Retina (tissue), 1 donor: ENCODE data around the gene DHRS7C.

Experiments
- DNase-seq: peaks from one replicate; pipeline ENCODE4 v3.0.0-alpha.2; 2016

Gene DHRS7C, protein sequence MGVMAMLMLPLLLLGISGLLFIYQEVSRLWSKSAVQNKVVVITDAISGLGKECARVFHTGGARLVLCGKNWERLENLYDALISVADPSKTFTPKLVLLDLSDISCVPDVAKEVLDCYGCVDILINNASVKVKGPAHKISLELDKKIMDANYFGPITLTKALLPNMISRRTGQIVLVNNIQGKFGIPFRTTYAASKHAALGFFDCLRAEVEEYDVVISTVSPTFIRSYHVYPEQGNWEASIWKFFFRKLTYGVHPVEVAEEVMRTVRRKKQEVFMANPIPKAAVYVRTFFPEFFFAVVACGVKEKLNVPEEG

DNA sequence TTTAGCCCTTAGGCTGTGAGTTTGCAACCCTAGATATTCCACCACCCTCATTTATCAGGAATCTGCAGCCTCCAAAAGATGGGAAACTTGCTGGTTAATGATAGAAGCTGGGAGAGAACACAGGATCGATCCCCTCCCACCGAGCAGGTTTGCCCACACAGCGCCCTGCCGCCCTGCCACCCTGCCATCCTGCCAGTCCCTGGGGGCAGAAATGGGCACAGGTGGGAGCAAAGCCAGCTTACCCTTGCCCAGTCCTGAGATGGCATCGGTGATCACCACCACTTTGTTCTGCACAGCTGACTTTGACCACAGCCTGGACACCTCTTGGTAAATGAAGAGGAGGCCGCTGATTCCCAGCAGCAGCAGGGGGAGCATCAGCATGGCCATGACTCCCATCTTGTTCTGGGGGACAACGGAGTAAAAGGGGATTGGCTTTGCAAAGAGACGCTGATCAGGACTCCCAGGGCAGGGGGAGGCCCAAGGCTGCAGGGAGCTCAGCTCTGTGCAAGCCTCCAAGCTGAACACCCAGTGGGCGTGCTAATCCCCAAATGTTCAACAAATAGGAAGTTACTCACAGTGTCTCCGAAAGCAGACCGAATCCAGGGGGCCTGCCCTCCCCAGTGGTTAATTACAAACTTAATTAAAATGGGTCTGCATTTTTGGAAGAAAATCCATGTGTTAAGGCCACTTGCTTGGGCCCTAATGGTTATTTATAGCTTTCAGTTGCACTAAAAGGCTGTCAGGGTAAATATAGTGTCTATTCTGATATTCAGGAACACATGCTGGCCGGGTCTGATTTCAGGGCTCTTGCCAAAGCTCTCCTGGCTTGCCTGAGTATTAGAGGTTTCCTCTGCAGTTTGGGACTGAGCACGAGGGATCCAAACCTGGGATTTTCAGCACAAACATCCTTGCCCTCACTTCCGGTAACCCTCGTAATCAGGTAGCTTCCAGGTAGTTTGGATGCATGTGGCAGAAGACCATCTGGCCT, at the start of gene DHRS7C:
DHRS7C (minus strand) TSS at position 704 of the 988 bp plus-strand sequence; CDS start at position 396, 308 bp downstream.
- no peak for DNase-seq

DNA sequence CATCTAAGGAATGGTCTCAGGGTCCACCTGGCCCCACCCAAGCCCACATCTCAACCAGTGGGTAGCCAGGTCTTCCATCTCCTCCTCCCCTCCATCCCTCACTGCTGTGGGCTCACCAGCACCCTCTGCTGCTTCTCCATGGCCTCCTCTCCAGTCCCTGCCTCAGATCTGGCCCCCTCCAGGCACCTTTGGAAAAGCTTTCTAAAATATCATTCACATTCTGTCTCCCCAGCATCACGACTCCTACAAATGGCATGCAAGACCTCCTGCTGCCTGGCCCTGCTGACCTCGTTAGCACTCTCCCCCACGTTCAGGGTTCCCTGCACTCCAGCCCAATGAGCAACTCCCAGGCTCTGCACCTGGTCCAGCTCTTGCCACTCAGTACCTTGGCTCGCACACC, 48.0 kb upstream of the DHRS7C start:
- DNase-seq = no peak

DNA sequence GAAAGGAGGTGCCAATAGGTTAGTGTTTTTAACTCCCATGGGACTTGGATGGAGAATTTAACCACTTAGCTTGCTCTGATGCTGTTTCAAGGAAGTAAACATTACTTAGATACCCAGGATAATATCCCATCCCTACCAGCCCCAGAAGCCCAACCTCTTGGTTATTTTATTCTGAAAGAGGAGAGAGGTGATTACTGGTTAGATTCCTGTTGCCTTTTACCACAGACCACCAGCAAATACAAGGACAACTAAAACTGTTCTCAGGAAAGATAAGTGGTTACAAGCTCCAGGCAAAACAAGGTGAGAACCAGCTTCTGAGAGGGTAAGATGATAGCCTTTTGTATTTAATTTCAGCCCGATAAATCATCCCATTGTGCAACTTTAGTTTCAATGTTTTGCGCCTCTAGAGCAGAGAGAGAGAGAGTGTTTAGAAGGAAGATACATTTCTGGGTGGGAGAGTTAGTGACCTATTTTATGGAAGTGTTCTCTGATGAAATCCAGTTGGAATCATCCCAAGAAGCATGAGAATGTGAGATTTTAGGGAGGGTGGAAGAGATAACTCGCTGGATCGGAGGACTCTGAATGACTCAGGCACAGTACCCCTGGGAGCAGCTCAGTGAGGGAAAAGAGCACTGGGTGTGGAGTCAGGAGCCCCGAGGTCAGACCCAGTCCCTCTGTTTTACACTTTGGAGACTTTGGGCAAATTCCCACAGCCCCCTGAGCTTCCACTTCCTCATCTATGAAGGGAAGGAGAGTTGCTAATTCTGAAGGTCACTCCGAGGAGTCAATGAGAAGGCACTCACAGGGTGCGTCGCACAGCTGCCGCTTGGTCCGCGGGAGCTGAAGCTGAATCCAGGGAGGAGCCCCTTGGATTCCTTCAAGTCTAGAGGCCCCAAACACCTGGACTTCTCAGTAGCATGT, 46.4 kb upstream of the DHRS7C start:
- no peak for DNase-seq

DNA sequence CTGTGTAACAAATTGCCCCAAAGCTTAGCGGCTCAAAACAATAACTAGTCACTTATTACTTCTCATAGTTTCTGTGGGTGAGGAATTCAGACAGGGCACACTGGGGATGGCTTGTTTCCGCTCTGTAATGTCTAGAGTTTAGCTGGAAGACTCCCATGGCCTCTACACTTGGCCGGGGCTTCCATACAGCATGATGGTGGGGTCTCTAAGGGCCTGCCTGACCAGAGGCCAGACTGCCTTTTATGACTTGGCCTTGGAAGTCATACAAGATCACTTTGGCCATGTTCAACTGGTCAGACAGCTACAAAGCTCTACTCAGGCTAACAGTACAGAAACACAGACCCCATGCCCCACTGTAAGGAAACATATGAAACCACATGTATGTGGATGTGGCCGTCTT, 42.5 kb upstream of the DHRS7C start:
- DNase-seq = no peak

DNA sequence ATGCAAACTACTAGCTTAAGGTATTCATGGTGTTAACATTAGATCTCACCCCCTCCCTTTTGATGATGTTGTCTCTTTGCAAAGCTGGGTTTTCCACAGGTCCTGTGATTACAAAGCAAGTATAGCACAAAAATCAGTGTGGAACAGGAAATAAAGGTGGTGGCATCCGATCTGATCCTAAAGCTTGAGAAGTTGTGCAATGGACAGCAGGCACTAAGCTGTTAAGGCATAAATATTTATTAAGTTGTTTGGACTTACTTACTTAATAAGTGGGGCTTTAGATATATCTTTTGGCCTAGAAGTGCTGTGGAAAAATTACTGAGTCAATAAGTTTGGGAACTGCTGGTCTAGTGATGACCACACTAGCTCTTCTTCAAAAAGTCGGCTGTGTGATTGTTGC, 39.3 kb upstream of the DHRS7C start:
- no peak for DNase-seq

DNA sequence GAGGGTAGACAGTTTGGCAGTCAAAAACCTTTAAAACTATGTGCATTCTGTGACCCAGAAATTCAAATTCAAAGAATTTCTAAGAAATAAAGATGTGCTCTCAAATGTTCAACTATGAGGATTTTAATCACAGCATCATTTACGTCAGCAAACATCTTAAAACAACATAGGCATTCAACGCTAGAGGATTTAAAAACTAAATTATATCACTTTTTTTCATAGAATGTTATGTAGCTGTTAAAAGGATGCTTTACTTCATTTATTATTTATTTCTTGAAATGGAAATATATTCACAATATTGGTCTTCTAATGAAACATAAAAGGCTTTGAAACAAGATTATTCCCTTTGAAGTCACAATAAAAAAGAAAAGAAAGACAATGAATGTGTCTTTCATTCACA, 38.0 kb upstream of the DHRS7C start:
- DNase-seq = no peak

DNA sequence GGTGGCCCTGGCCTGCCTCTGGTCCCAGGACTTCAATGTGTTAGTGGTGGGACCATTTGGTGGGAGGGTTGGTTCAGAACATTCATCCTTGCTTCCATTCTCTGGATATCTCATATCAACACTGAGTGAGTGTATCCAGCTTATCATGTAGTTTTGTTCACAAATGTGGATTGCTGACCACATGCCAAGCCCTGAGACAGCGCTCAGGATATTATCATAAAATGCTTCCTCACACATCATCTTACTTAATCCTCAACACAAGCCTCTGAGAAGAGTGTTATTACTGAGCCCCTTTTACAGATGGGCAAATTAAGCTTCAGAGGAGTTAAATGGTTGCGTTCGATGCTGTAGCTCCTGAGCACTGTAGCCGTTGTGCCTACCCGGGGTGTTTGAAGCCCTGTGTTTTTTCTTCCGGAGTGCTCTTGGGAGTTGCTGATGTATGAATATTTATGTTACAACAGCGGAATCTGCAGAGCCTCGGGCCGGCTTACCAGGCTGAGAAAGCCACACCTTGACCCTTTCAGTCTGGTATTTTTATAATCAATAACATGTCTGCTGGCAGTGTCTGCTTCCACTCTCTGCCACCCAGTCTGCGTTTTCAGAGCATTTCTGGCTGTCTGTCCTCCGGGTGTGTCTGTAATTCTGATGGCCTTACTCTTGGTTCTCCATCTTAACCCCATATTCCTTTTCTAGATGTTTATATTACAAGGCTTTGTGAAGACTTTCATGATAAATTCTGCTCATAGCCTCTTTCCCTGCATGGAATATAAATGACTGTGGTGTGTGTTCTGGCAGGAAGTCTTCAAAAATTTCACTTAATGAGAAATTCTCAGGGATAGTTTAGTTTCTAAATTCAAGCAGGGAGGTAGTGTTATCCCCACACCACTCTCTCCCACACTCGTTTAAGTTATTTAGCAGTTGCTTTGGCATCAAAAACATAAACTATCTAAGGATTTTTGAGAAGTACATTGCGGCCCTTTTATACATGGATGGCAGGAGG, 37.2 kb upstream of the DHRS7C start:
- DNase-seq = no peak

DNA sequence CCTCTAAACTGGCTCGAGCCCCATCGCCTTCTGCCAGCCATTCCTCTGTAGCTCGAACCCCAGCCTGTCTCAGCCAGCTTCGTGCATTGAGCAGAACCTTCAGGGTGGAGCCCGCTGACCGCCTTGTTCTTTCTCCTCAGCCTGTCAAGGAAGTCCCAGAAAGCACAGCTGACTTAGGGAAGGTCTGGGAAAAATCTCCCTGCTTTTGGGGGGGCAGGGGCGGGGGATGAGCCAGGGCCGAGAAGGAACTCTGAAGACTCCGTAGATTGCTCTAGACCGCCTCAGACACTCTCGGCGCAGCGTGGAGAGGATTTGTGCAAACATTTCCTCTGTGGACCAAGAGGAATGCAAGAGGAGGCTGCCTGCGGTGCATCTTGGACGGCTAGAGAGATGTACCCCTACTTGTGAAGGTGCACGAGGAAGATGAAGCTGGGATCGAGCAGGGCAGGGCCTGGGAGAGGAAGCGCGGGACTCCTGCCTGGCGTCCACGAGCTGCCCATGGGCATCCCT, 34.3 kb upstream of the DHRS7C start, which contains the start of gene GLP2R:
GLP2R (plus strand) TSS at position 284 of the 510 bp plus-strand sequence; CDS start at position 424, 140 bp downstream.
- DNase-seq = no peak

DNA sequence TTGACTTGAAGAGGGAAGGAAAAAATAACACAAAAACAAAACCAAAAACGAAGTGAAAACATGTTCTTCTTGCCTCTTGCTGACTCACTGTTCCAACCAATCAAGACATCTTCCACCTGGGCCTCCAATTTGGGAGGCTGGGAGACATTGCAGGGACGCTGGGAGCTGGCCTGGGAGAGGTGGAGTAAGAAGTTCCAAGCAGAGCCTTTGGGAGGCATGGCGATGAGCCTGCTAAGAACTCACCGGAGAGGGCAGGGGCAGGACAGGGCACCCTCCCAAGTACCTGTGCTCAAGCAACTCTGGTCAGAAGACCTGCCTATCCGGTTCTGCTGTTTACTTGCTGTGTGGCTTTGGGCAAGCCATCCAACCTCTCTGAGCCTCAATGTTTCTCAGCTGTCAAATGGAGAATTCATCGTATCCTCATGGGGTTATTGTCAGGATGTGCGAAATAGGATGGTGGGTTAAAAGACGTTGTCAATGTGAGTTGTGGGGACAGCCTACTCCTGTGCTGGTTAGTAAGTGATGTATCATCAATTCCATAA, 33.5 kb upstream of the DHRS7C start:
- DNase-seq = no peak

DNA sequence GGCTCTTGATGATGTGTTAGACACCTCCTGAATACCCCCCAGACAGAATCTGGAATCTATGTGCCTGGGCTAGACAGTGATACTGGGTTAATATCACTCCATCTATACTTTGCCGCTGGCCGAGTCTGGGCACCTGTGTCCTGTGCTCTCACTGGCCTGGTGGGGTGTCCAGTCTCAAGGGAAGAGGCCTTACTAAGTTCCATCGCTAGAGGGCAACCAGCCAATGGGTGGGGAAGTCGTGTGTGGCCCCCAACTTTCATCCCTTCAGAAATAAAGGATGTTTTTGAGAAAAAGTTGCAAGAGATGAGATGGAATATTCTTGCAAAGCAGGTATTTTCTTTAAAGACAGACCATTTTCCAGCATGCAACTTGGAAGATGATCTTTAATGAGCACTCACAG, 32.7 kb upstream of the DHRS7C start:
- DNase-seq = no peak

DNA sequence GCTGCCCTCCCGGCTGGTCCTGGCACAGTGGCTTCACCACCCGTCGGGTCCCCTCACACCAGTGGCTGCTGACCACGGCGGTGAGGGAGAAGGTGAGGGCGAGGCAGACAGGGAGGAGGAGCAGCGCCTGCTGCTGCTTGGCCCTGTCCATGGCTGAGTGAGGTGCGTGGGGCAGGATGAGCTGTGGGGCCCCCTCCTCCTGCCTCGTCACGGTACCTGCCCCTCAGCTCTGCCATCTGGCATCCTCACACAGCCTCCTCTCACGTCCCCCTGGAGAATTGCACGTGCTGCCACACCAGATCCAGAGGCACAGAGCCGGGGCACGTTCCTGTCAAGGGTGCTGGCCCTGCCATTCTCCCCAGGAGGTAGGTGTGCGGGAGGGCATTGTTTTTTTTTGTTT, 30.5 kb upstream of the DHRS7C start, which contains the start of gene GSG1L2:
GSG1L2 (minus strand) TSS at position 159 of the 400 bp plus-strand sequence; CDS start at position 151, 8 bp downstream.
- DNase-seq = no peak

DNA sequence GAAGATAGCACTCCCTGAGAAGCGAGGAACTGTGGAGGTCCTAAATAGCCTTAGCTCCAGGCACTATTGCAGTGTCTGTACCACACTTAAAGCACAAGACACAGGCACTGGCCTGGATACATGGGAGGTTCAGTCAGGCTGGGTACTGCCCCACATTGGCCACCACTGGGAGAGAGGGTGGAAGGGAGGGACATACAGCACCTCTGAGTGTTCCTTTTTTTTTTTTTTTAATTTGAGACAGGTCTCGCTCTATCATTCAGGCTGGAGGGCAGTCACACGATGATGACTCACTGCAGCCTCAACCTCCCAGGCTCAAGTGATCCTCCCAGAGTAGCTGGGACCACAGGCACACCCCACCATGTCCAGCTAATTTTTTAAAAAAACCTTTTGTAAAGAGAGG, 29.1 kb upstream of the DHRS7C start:
- DNase-seq = no peak

DNA sequence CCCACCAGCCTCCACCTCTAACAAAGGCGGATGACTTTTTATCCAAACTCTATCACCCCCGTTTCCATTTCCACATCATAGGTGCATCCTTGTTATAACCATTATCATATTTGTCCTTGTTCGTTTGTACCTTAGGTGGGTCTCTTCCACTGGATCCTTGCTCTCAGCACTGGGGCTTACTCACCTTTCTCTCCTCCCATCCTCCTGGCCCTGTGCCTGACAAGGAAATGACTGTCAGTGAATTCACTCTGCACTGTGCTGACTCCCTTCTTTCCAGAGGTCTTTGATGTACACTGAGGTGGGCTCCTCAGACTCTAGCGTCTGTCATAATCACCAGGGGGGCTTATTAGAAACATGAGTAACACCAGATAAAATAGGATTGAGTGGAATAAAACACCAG, 27.4 kb upstream of the DHRS7C start:
- no peak for DNase-seq

DNA sequence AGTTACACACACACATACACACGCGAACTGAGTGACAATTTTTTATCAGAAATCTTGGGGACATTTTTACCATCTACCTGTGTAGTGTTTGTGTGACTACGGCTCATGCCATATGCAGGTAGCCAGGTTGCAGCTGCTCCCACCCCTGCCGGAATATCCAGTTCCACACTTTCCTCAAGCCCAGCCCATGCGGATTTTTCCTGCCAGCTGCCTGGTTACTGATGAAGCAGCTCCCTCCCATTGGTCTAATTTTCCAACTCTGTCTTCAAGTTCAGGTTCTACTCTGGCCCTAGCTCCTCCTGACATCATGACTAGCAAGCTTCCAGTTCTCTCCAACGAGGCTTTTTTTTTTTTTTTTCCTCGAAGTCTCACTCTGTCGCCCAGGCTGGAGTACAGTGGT, 25.7 kb upstream of the DHRS7C start:
- DNase-seq = no peak

DNA sequence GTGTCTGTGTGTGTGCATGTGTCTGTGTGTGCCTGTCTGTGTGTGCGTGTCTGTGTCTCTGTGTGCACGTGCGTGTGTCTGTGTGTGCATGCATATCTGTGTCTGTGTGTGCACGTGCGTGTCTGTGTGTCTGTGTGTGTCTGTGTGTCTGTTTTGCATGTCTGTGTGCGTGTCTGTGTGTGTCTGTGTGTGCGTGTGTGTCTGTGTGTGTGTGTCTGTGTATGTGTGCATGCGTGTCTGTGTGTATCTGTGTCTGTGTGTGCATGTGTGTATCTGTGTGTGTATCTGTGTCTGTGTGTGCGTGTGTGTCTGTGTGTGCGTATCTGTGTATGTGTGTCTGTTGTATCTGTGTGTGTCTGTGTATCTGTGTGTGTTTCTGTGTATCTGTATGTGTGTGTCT, 25.1 kb upstream of the DHRS7C start:
- DNase-seq = no peak

DNA sequence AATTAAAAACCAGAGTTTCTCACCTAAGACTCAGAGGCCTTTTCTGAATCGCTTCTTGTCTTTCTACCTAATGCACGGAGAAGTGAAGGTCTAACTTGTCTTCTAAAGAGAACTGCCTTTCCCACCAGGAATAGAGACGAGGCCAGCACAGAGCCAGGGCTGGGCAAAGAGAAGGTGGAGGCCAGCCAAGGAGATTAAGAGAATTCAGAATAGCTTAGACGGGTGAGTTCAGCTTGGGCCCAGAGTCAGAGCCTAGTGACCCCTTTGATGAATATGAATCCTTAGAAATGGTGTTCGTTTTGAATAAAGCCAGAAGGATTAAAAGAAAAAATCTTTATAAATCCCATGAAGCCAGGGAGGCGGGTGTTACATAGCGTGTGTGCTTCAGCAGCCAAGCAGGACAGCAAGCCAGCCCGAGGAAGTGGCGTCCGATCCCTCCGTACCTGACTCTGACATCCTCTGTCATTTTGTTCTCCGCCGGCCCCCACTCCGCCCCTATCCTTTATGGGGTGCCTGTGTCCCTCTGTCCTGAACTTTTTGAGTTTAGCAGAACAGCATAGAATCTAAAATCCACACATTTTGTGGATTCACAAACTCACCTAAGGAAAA, 23.0 kb upstream of the DHRS7C start:
- DNase-seq = no peak

DNA sequence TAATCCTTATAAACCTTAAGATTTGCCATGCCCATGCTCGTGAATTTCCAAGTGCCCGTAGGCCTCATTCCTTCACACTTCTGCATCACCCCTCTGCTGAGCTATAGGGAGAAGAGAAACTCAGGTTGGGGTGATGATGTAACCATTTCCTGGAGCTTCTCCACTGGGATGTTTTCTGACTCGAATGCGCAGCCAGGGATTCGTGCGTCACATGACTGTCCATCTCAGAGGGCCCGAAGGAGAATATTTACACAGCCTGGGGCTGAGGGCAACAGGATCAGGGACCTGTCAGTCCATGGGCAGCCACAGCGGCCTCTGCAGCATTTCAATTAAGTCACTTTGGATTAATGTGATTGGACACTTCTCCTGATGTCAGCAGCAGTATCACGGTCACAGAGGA, 21.8 kb upstream of the DHRS7C start:
- DNase-seq = no peak

DNA sequence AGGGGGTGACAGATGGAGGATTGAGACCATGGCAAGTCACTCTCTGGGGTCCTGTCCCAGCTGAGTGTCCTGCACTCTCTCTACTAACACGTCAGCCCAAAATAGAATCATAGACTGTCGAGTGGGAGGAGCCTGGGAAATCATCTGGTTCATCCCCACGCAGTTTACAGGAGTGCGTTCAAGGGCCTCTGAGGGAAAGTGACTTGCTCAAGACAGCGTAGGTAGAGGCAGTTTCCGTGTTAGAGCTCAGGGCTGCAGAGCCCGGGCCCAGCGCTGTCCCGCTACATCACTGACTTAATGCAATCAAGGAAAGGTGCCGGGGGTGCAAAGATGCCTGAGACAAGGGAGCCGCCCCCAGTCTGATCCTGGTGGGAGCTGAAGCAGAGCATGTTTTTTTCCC, 20.1 kb upstream of the DHRS7C start:
- no peak for DNase-seq

DNA sequence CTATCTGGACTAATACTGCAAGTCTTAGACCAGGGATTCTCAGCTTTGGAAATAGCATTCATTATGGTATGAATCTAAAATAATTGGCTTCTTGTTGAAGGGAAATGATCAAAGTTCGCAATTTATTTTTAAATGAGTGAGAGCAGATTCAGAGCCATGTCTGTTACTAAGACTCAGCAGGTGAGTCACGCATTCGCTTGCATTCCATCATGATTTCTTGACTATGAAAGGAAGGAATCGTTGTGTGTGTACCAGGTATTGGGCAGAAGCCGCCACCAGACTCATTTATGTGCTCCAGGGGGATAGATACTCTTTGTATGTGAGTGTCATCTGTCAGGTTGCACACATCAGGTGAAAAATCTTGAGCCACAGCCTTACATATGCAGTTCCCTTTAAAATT, 19.7 kb upstream of the DHRS7C start:
- no peak for DNase-seq
